Hepatocyte (in vitro differentiated cells): ENCODE results near the gene SRPRB.

Source experiments
- EZH2phosphoT487 ChIP-seq: fragments of 200-600 bp; sonication (generic); IDR thresholded peaks from one replicate; pipeline ENCODE4 v1.6.1; 2018; ENCODE audit warnings: antibody characterized with exemption, mild to moderate bottlenecking, low read depth, moderate library complexity; ENCODE audit not compliant: unreplicated experiment, severe bottlenecking
- TF ChIP-seq, protein P1 (sequence below): fragments of 200-600 bp; sonication (generic); IDR thresholded peaks from 2 replicates; pipeline ENCODE4 v1.5.1; 2016; ENCODE audit warnings: antibody characterized with exemption, mild to moderate bottlenecking; ENCODE audit not compliant: poor library complexity

DNA sequence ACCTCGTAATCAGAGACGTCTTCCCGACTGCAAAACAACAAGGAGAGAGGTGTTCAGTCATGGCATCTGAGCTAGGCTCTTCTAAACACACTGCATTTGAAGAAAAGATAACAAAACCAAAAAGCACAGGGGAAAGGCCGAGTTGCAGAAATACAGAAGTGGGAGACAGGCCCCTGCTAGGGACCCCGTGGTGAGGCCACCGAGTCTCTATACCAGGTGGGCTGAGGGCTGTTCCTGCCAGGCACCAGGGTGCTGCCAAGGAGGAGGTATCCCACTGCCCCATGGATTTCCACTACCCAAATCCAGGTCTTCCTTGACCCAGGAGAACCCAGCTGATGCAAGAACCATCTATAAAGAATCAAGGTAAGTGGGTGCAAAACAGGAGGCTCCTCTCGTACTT, 59.0 kb downstream of the SRPRB start:
- TF ChIP-seq, protein P1, sequence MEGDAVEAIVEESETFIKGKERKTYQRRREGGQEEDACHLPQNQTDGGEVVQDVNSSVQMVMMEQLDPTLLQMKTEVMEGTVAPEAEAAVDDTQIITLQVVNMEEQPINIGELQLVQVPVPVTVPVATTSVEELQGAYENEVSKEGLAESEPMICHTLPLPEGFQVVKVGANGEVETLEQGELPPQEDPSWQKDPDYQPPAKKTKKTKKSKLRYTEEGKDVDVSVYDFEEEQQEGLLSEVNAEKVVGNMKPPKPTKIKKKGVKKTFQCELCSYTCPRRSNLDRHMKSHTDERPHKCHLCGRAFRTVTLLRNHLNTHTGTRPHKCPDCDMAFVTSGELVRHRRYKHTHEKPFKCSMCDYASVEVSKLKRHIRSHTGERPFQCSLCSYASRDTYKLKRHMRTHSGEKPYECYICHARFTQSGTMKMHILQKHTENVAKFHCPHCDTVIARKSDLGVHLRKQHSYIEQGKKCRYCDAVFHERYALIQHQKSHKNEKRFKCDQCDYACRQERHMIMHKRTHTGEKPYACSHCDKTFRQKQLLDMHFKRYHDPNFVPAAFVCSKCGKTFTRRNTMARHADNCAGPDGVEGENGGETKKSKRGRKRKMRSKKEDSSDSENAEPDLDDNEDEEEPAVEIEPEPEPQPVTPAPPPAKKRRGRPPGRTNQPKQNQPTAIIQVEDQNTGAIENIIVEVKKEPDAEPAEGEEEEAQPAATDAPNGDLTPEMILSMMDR = no peak
- TF ChIP-seq EZH2phosphoT487 = no peak
